Tibial nerve (tissue), 4 donors: ENCODE measurements around the gene GRM8. TPM values are rescaled to one million over a fixed set of nuclear protein-coding genes. Genes with fewer than 3 reads are reported as not detected.

Experiments
- DNase-seq, 2 donors: peaks; one replicate each; pipeline ENCODE4 v3.0.0-alpha.2; 2019; ENCODE audit warnings: low spot score in 2 of 2
- H3K27ac ChIP-seq, 4 donors: fragments of 200-600 bp; sonication (generic) in 3 of 4; one replicate each; pipeline ENCODE4 v1.5.1; 2017 to 2019; ENCODE audit warnings: mild to moderate bottlenecking in 1 of 4
- H3K27me3 ChIP-seq, 2 donors: fragments of 200-600 bp; sonication (generic) in 1 of 2; one replicate each; pipeline versions ENCODE4 v1.5.1 to v1.6.0; 2017 to 2019
- H3K36me3 ChIP-seq, 3 donors: fragments of 200-600 bp; sonication (generic); one replicate each; pipeline ENCODE4 v1.5.1; 2018 to 2019
- H3K4me1 ChIP-seq, 4 donors: fragments of 200-600 bp; sonication (generic) in 3 of 4; one replicate each; pipeline ENCODE4 v1.5.1; 2017 to 2019
- H3K4me3 ChIP-seq, 4 donors: fragments of 200-600 bp; sonication (generic) in 3 of 4; one replicate each; pipeline ENCODE4 v1.5.1; 2017 to 2019; ENCODE audit warnings: mild to moderate bottlenecking in 1 of 4, moderate library complexity in 1 of 4
- H3K9me3 ChIP-seq, 4 donors: fragments of 200-600 bp; sonication (generic) in 3 of 4; one replicate each; pipeline ENCODE4 v1.5.1; 2017 to 2019
- EP300 ChIP-seq, 2 donors: sonication (generic); formaldehyde crosslinking; IDR thresholded peaks; one replicate each; pipeline ENCODE4 v1.6.1; 2017; ENCODE audit warnings: antibody characterized with exemption in 2 of 2, mild to moderate bottlenecking in 1 of 2
- POLR2A ChIP-seq, 2 donors: fragments of 450-650 bp; IDR thresholded peaks; one replicate each; pipeline ENCODE4 v1.6.1; 2017; ENCODE audit warnings: antibody characterized with exemption in 2 of 2, mild to moderate bottlenecking in 2 of 2, moderate library complexity in 2 of 2
- WGBS, 2 donors: methylation state at CpG; one replicate each; pipeline ENCODE4 v1.1.5; 2018; 5-methylcytosine and 5-hydroxymethylcytosine counted together
- total RNA-seq, 4 donors: library from RNA; depleted of rRNA; stranded (reverse); fragments of >200 nt; gene quantifications; one replicate each; pipeline ENCODE4 v1.1.0, GENCODE V29; 2016
- TF ChIP-seq, protein P1 (sequence below), 5 experiments: fragments of 200-600 bp in 3 of 5; fragments of 450-650 bp in 2 of 5; sonication (generic) in 3 of 5; IDR thresholded peaks; one replicate each; pipeline ENCODE4 v1.5.1; 2016 to 2019; ENCODE audit warnings: antibody characterized with exemption in 5 of 5, mild to moderate bottlenecking in 3 of 5, moderate library complexity in 2 of 5

Gene GRM8
- total RNA-seq, 4 donors from 2014 or later = 0.59 to 1.5 (median 1.1) TPM

DNA sequence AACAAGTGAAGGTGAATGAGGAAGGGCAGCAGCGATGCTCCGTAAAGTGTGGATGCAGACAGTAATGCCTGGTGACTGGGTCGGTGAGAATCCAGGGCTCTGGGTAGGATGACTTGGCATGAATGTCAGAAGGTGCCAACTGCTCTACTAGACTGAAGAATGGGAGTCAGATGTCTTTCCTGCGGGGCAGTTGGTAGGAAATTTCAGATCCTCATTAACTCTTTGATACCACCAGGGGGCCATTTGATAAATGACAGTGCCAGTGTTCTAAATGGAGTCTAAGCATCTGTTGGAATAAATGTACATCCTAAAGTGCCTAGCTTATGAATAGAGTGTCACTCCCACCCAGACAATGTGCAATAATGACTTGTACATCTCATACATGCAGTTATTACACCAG, 462.0 kb downstream of the GRM8 start:
- TF ChIP-seq POLR2A (IDR thresholded peaks at IDR 0.05) (no peak), EP300 (IDR thresholded peaks at IDR 0.05) (no peak)
- TF ChIP-seq, protein P1, sequence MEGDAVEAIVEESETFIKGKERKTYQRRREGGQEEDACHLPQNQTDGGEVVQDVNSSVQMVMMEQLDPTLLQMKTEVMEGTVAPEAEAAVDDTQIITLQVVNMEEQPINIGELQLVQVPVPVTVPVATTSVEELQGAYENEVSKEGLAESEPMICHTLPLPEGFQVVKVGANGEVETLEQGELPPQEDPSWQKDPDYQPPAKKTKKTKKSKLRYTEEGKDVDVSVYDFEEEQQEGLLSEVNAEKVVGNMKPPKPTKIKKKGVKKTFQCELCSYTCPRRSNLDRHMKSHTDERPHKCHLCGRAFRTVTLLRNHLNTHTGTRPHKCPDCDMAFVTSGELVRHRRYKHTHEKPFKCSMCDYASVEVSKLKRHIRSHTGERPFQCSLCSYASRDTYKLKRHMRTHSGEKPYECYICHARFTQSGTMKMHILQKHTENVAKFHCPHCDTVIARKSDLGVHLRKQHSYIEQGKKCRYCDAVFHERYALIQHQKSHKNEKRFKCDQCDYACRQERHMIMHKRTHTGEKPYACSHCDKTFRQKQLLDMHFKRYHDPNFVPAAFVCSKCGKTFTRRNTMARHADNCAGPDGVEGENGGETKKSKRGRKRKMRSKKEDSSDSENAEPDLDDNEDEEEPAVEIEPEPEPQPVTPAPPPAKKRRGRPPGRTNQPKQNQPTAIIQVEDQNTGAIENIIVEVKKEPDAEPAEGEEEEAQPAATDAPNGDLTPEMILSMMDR (IDR thresholded peaks at IDR 0.05) = no peak
- DNase-seq = no peak
- no peak overlapping the region for H3K4me3 ChIP-seq

DNA sequence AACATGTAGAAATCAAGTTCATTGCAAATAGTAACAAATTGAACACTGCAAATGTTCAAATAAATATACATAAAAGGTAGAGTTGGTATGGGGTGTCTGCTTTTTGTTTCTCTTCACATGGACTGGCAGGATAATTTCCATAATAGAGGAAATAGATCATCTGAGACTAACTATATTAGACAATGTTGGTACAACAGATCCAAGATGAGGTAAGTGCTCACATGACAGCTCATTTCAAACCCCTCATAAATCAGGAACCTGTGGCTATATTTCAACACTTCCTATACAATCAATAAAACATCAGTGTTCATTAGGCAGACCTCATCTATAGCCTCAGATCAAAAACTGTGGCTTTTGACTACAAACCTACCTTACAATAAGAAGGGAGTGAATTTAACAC, 469.1 kb downstream of the GRM8 start:
- H3K27me3 ChIP-seq = no peaks in the 10 kb centered on the region
- H3K9me3 ChIP-seq = no peaks in the 10 kb centered on the region
- H3K27ac ChIP-seq = no peak overlapping the region
- H3K4me1 ChIP-seq = no peaks in the 10 kb centered on the region
- H3K36me3 ChIP-seq = no peaks in the 10 kb centered on the region
- no peak for TF ChIP-seq POLR2A (IDR thresholded peaks at IDR 0.05)
- TF ChIP-seq EP300 (IDR thresholded peaks at IDR 0.05) = no peak
- TF ChIP-seq, protein P1 (IDR thresholded peaks at IDR 0.05) = no peak
- DNase-seq = no peak
- H3K4me3 ChIP-seq = no peak overlapping the region

More for the DNA sequence above, 462.0 kb downstream of the GRM8 start:
- H3K27me3 ChIP-seq = no peaks in the 10 kb centered on the region
- peaks cover 0 to 11% (median 0%) of the 10 kb centered on the region in 4 donors for H3K4me1 ChIP-seq
- 65 to 78% methylated on average over 4 of the region's 4 CpGs for WGBS, 2 donors
- H3K9me3 ChIP-seq = no peaks in the 10 kb centered on the region
- no peaks in the 10 kb centered on the region for H3K36me3 ChIP-seq
- H3K27ac ChIP-seq = no peak overlapping the region

DNA sequence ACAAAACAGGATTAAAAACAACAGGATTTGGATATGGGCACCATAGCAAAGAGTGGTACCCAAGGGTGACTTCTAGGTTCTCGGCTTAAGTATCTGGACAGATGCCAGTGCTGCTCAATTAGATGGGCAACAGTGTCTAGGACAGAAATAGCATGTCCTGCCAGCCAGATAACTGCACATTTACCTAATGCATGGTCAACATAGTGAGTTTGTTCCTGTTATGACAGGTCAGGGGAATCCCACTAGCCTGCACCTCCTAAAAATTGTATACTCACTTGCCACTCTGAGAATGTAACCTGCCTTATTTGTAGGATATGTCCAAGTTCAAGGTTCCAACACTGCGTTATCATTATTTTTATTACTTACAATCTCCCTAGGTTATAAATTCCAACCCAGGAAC, 471.7 kb downstream of the GRM8 start:
- TF ChIP-seq POLR2A (IDR thresholded peaks at IDR 0.05) (no peak), EP300 (IDR thresholded peaks at IDR 0.05) (no peak)
- TF ChIP-seq, protein P1 (IDR thresholded peaks at IDR 0.05) = no peak
- Histone ChIP-seq H3K27me3 (no peaks in the 10 kb centered on the region), H3K9me3 (no peaks in the 10 kb centered on the region), H3K27ac (no peak overlapping the region), H3K36me3 (no peaks in the 10 kb centered on the region), H3K4me1 (no peaks in the 10 kb centered on the region), H3K4me3 (no peak overlapping the region)
- DNase-seq = no peak
- WGBS, 2 donors = 84 to 92% methylated on average over 2 of the region's 2 CpGs

DNA sequence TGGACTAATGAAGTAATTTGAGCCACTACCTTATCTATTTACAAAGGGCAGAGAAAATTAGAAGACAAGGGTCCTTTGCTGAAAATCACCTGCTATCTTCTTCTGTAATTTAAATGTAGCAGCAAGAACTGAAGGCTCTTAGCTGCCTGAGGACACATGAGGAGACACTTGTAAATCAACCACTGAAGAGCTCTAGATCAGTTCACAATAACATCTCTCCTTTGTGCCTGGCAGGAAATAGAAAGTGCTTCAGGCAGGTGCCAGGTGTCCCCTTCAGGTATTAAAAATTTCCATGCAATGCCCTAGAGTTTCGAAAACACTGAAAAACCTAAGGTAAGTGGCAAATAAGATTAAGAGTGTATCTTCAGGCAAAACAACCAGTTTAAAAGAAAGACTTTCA, 474.6 kb downstream of the GRM8 start:
- TF ChIP-seq EP300 (IDR thresholded peaks at IDR 0.05) (no peak), POLR2A (IDR thresholded peaks at IDR 0.05) (no peak)
- TF ChIP-seq, protein P1 (IDR thresholded peaks at IDR 0.05) = no peak
- Histone ChIP-seq H3K4me3 (no peak overlapping the region), H3K27ac (no peak overlapping the region), H3K36me3 (no peaks in the 10 kb centered on the region), H3K9me3 (no peaks in the 10 kb centered on the region), H3K27me3 (no peaks in the 10 kb centered on the region), H3K4me1 (no peaks in the 10 kb centered on the region)
- DNase-seq = no peak
- 81 to 89% methylated on average over 1 of the region's 1 CpG for WGBS, 2 donors

DNA sequence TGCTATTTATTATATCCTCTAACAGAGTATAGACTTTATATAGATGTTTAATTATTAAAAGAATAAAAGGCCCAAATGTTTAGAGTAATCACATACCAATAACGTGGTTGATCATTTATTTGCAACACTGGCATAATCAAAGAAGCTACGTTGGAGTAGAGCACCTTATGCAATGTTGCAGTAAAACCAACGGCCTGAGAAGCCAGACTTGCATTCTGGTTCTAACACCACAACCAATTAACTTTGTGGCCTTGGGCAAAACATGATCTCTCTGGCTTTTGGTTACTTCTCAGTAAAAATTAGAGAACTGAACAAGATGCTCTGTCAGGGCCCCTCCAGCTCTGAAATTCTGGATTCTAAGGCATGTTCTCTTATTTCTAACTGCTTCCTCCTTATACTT, 476.2 kb downstream of the GRM8 start:
- 76 to 78% methylated on average over 3 of the region's 3 CpGs for WGBS, 2 donors
- Histone ChIP-seq H3K9me3 (no peaks in the 10 kb centered on the region), H3K36me3 (no peaks in the 10 kb centered on the region), H3K4me1 (no peaks in the 10 kb centered on the region), H3K27ac (no peak overlapping the region), H3K27me3 (no peaks in the 10 kb centered on the region), H3K4me3 (no peak overlapping the region)
- no peak for DNase-seq
- TF ChIP-seq, protein P1 (IDR thresholded peaks at IDR 0.05) = no peak
- TF ChIP-seq POLR2A (IDR thresholded peaks at IDR 0.05) = no peak
- no peak for TF ChIP-seq EP300 (IDR thresholded peaks at IDR 0.05)
